Pancreas (tissue), 10 donors: Measurements from ENCODE around the gene RNF128. TPM values are rescaled to one million over a fixed set of nuclear protein-coding genes. Genes with fewer than 3 reads are reported as not detected.

Experiments
- ATAC-seq, 4 donors: fragments of 200-7000 bp; cut with Tn5 transposase; one replicate each; pipeline versions ENCODE4 v1.8.0 to v1.9.1; 2020; ENCODE audit warnings: mild to moderate bottlenecking in 4 of 4, moderate library complexity in 4 of 4
- DNase-seq, 6 donors: peaks; one replicate each; pipeline ENCODE4 v3.0.0-alpha.2; 2020
- FAIRE-seq: peaks from 2 replicates; lab custom pipeline; 2012; peaks lifted over from hg19 to GRCh38; lab: Jason Lieb, UNC
- H3K27ac ChIP-seq, 4 donors: fragments of 200-600 bp; sonication (generic); 1 replicate in 3 of 4; 2 replicates in 1 of 4; pipeline versions ENCODE4 v1.5.0 to v1.8.0; 2020
- H3K27me3 ChIP-seq, 4 donors: fragments of 200-600 bp; one replicate each; pipeline ENCODE4 v1.8.0; 2021
- H3K36me3 ChIP-seq, 3 donors: fragments of 200-600 bp; sonication (generic) in 1 of 3; one replicate each; pipeline versions ENCODE4 v1.5.0 to v1.8.0; 2020 to 2021
- H3K4me1 ChIP-seq, 3 donors: fragments of 200-600 bp; one replicate each; pipeline ENCODE4 v1.8.0; 2021
- H3K4me3 ChIP-seq, 4 donors: fragments of 200-600 bp; sonication (generic) in 2 of 4; one replicate each; pipeline versions ENCODE4 v1.5.0 to v1.8.0; 2020 to 2021
- H3K9me3 ChIP-seq, 4 donors: fragments of 200-600 bp; one replicate each; pipeline ENCODE4 v1.8.0; 2021
- CTCF ChIP-seq, 4 donors: fragments of 200-600 bp; sonication (generic) in 3 of 4; IDR thresholded peaks; one replicate each; pipeline versions ENCODE4 v1.5.0 to v1.8.0; 2021; ENCODE audit warnings: antibody characterized with exemption in 4 of 4
- WGBS, 2 donors: extraction: QIAGEN DNeasy Blood & Tissue Kit; methylation state at CpG; one replicate each; pipeline ENCODE4 v1.1.7; 2013; 5-methylcytosine and 5-hydroxymethylcytosine counted together
- intact Hi-C, 3 donors: fragments of 100-400 bp; cut with DNase I; formaldehyde crosslinking; loops; one replicate each; pipeline versions ENCODE4 v1.11.1 to v1.14.2; 2022
- polyA plus RNA-seq, 2 donors: library from polyadenylated mRNA; stranded (reverse); fragments of 200-250 nt; gene quantifications; one replicate each; pipeline ENCODE4 v1.2.3, GENCODE V29; 2013
- total RNA-seq, 6 donors: library from RNA; stranded (reverse); fragmentation: NEBNext Ultra II Directional in 4 of 6; extraction: Animal tissue kit (Norgen Biotek cat#: 25700) in 4 of 6; gene quantifications; one replicate each; pipeline versions ENCODE4 v1.2.1 to v1.2.4, GENCODE V29; 2021 to 2023
- donor health status: healthy with polysubstance abuse.
- donor health status: DM: no; HTN: no; CAD: no; lungs with moderate emphysema.
- donor health status: DM: no; HTN: no; CAD: no.
- donor health status: control.
- donor health status: control.
- donor health status: Bipolar disorder and iron deficiency.
- donor health status: DM: yes; HTN: yes; CAD: no.
- donor health status: DM: no; HTN: no; CAD: no.
- donor health status: DM: no; HTN: no; CAD: no.
- donor health status: DM: yes; HTN: yes; CAD: no.

Gene RNF128
- total and polyA plus RNA-seq, 8 donors = 5.9 to 19.8 (median 12.7) TPM

- peaks cover 0 to 13% (median 2%) of the 10 kb centered on the region in 4 donors for H3K27me3 ChIP-seq
- DNase-seq (no peak), FAIRE-seq (no peak), ATAC-seq (no peak)
- no peak overlapping the region for H3K4me3 ChIP-seq
- H3K4me1 ChIP-seq = no peaks in the 10 kb centered on the region
- no peak overlapping the region for H3K27ac ChIP-seq
- no peaks in the 10 kb centered on the region for H3K9me3 ChIP-seq
- no peaks in the 10 kb centered on the region for H3K36me3 ChIP-seq
- intact Hi-C loops = no loop called here
- no peak for TF ChIP-seq CTCF (IDR thresholded peaks at IDR 0.05)
Measured at GRCh38 chrX:106710771-106711170, 15.7 kb upstream of the RNF128 start.

GRCh38 chrX:106711375-106711774 is 15.1 kb upstream of the RNF128 start:
- H3K27me3 ChIP-seq = peaks cover 0 to 13% (median 2%) of the 10 kb centered on the region in 4 donors
- no peak for ATAC-seq
- no peaks in the 10 kb centered on the region for H3K36me3 ChIP-seq
- intact Hi-C loops = no loop called here
- no peak for TF ChIP-seq CTCF (IDR thresholded peaks at IDR 0.05)
- WGBS, 2 donors = 65 to 87% methylated on average over 4 of the region's 4 CpGs
- no peak overlapping the region for H3K4me3 ChIP-seq
- no peak overlapping the region for H3K27ac ChIP-seq
- no peak for DNase-seq
- no peaks in the 10 kb centered on the region for H3K9me3 ChIP-seq
- no peak for FAIRE-seq
- peaks cover 0 to 2% (median 0%) of the 10 kb centered on the region in 3 donors for H3K4me1 ChIP-seq

- intact Hi-C loops = no loop called here
- H3K36me3 ChIP-seq = no peaks in the 10 kb centered on the region
- H3K27ac ChIP-seq = no peak overlapping the region
- H3K4me1 ChIP-seq = peaks cover 0 to 5% (median 0%) of the 10 kb centered on the region in 3 donors
- TF ChIP-seq CTCF (IDR thresholded peaks at IDR 0.05) = no peak
- WGBS, 2 donors = 10 to 22% methylated on average over 1 of the region's 1 CpG
- H3K9me3 ChIP-seq = no peaks in the 10 kb centered on the region
- peaks cover 0 to 6% (median 0%) of the 10 kb centered on the region in 4 donors for H3K27me3 ChIP-seq
- FAIRE-seq (no peak), DNase-seq (no peak), ATAC-seq (peak in 3 of 4 donors; percentile 68 to 87 (median 71))
- H3K4me3 ChIP-seq = no peak overlapping the region
Measured at GRCh38 chrX:106716004-106716403, 10.5 kb upstream of the RNF128 start.

GRCh38 chrX:106716463-106716862 is 10.0 kb upstream of the RNF128 start:
- 5% methylated on average over 1 of the region's 1 CpG for WGBS, 2 donors
- no peaks in the 10 kb centered on the region for H3K36me3 ChIP-seq
- TF ChIP-seq CTCF (IDR thresholded peaks at IDR 0.05) = no peak
- H3K27ac ChIP-seq = no peak overlapping the region
- no peaks in the 10 kb centered on the region for H3K9me3 ChIP-seq
- H3K4me1 ChIP-seq = peaks cover 0 to 5% (median 0%) of the 10 kb centered on the region in 3 donors
- peaks cover 0 to 6% (median 0%) of the 10 kb centered on the region in 4 donors for H3K27me3 ChIP-seq
- no peak for DNase-seq
- H3K4me3 ChIP-seq = no peak overlapping the region
- no peak for FAIRE-seq
- peak in 1 of 4 donors; percentile 17 for ATAC-seq
- intact Hi-C loops = no loop called here

GRCh38 chrX:106718709-106719108 is 7.8 kb upstream of the RNF128 start:
- TF ChIP-seq CTCF (IDR thresholded peaks at IDR 0.05) = no peak
- Histone ChIP-seq H3K27me3 (peaks cover 0 to 6% (median 0%) of the 10 kb centered on the region in 4 donors), H3K36me3 (no peaks in the 10 kb centered on the region), H3K9me3 (no peaks in the 10 kb centered on the region), H3K4me3 (no peak overlapping the region), H3K4me1 (peaks cover 0 to 5% (median 0%) of the 10 kb centered on the region in 3 donors), H3K27ac (peak overlapping the region in 2 of 4 donors; percentile 3 to 55)
- intact Hi-C loops = no loop called here
- ATAC-seq (peak; percentile 61 to 85 (median 74)), DNase-seq (peak in 2 of 6 donors; percentile 21 to 27), FAIRE-seq (no peak)
- WGBS, 2 donors = 12 to 13% methylated on average over 4 of the region's 4 CpGs
